ENCODE results near the gene SPECC1.

- no peak for TF ChIP-seq CTCF (IDR thresholded peaks at IDR 0.05; ENCODE audit: low read depth, low read length)
- no peak for TF ChIP-seq MAX (IDR thresholded peaks at IDR 0.05; ENCODE audit: low read depth, low read length)
- TF ChIP-seq POLR2A (IDR thresholded peaks at IDR 0.05; ENCODE audit: extremely low read depth, insufficient read length), result no peak
- TF ChIP-seq MYC (IDR thresholded peaks at IDR 0.05; ENCODE audit: low read depth, low read length), result no peak
Measured at GRCh38 chr17:20211246-20211645, 202.1 kb downstream of the SPECC1 start.

Measured in NB4 (cell line).